ENCODE results near the gene PTTG1IP. TPM values are rescaled to one million over a fixed set of nuclear protein-coding genes. Genes with fewer than 3 reads are reported as not detected.

Gene PTTG1IP, protein sequence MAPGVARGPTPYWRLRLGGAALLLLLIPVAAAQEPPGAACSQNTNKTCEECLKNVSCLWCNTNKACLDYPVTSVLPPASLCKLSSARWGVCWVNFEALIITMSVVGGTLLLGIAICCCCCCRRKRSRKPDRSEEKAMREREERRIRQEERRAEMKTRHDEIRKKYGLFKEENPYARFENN
- total RNA-seq (100 to 1,000 TPM; 190 to 195 TPM), polyA plus RNA-seq (ENCODE audit: insufficient read depth, low read depth, low replicate concordance) (171 TPM)
- long read RNA-seq, donor 1, transcript PTTG1IP-201 (6 exons, 2,760 nt): major isoform, 141 of 264 reads
- long read RNA-seq, donor 1, partial matches to known transcripts: 121 of 264 reads
- long read RNA-seq, donor 1, other reads (novel, unspliced or antisense): 0 of 264 reads
- long read RNA-seq, donor 2, transcript PTTG1IP-201 (6 exons, 2,760 nt): major isoform, 71 of 128 reads
- long read RNA-seq, donor 2, partial matches to known transcripts: 55 of 128 reads
- long read RNA-seq, donor 2, other reads (novel, unspliced or antisense): 0 of 128 reads

DNA sequence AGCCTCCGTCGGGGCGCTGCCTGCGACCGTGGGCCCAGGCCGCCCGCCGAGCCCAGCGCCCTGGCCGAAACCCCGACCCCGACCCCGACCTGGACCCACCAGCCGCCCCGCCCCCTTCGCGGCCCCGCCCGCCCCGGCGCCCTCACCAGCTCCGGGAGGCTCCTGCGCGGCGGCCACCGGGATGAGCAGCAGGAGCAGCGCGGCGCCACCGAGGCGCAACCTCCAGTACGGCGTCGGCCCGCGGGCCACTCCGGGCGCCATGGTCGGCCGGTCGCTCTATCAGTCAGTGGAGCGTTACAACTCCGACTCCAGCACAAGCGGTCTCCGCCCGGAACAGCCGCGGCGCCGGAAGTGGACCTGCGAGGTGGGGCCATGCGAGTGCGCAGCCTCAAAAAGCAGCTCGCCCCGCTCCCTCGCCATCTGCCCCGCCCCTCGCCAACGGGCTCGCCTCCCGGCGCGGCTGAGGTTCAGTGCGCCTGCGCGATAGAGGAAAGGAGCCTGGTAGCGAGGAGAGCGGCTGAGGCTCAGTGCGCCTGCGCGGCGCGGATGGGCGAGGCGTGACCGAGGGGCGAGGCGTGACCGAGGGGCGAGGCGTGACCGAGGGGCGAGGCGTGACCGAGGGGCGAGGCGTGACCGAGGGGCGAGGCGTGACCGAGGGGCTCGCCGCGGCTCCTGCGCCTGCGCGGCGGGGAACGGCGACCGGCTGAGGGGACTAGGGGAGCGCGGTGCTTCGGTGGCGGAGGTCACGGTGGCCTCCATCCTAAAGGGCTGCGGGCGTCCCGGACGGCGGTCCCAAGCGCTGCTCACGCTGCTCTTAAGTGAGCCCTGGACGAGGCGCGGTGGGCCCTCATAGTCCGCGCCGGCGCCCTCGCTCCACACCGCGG lies at the start of gene PTTG1IP:
Gene PTTG1IP, minus strand, starts transcription at position 335 of the 884 bp plus-strand sequence. Its CDS starts 74 bp downstream, at position 261.
- TF ChIP-seq POLR2A (IDR thresholded peaks at IDR 0.05): peak; percentile 52
- TF ChIP-seq, protein P1, sequence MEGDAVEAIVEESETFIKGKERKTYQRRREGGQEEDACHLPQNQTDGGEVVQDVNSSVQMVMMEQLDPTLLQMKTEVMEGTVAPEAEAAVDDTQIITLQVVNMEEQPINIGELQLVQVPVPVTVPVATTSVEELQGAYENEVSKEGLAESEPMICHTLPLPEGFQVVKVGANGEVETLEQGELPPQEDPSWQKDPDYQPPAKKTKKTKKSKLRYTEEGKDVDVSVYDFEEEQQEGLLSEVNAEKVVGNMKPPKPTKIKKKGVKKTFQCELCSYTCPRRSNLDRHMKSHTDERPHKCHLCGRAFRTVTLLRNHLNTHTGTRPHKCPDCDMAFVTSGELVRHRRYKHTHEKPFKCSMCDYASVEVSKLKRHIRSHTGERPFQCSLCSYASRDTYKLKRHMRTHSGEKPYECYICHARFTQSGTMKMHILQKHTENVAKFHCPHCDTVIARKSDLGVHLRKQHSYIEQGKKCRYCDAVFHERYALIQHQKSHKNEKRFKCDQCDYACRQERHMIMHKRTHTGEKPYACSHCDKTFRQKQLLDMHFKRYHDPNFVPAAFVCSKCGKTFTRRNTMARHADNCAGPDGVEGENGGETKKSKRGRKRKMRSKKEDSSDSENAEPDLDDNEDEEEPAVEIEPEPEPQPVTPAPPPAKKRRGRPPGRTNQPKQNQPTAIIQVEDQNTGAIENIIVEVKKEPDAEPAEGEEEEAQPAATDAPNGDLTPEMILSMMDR (IDR thresholded peaks at IDR 0.05): no peak
- 0 to 2% methylated on average over 7 to 67 of the region's 123 CpGs for WGBS, 2 donors
- Histone ChIP-seq H3K4me1 (peaks cover 41% of the 10 kb centered on the region), H3K27ac (peak within 1 kb of the TSS; percentile 73 to 98), H3K36me3 (ENCODE audit: low read depth, missing control alignments) (no peaks in the 10 kb centered on the region), H3K27me3 (no peaks in the 10 kb centered on the region), H3K9me3 (no peaks in the 10 kb centered on the region), H3K4me3 (peak within 1 kb of the TSS; percentile 92 to 97)
- peak; percentile 97 for DNase-seq
- intact Hi-C loops (cut with DNase I; ENCODE audit: low total_unique reads): loop anchor here (5.0 kb wide), 2 partner anchors 56 to 71 kb away; partner anchors contain the start of genes SUMO3 and UBE2G2

DNA sequence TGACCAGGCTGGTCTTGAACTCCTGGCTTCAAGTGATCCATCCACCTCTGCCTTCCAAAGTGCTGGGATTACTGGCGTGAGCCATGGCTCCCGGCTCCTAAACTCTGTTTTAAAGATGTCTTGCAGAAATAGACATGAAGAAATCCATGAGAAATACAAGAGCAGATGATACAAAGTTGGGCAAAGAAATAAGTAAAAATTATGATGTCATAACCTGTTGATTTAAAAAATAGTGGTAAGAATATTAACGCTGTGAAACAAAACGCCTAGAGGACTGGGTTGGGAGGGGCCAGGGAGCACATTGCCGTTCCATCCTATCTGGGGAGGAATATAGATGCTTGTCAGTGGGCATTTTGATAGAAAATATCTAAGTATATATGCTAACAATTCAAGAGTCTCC lies 48.4 kb upstream of the PTTG1IP start:
- Histone ChIP-seq H3K36me3 (ENCODE audit: low read depth, missing control alignments) (no peaks in the 10 kb centered on the region), H3K4me3 (no peak overlapping the region), H3K27me3 (no peaks in the 10 kb centered on the region), H3K9me3 (no peaks in the 10 kb centered on the region), H3K27ac (no peak overlapping the region), H3K4me1 (no peaks in the 10 kb centered on the region)
- intact Hi-C loops (cut with DNase I; ENCODE audit: low total_unique reads): no loop called here
- 65 to 79% methylated on average over 5 of the region's 5 CpGs for WGBS, 2 donors
- TF ChIP-seq POLR2A (IDR thresholded peaks at IDR 0.05): no peak
- TF ChIP-seq, protein P1 (IDR thresholded peaks at IDR 0.05): no peak
- no peak for DNase-seq

DNA sequence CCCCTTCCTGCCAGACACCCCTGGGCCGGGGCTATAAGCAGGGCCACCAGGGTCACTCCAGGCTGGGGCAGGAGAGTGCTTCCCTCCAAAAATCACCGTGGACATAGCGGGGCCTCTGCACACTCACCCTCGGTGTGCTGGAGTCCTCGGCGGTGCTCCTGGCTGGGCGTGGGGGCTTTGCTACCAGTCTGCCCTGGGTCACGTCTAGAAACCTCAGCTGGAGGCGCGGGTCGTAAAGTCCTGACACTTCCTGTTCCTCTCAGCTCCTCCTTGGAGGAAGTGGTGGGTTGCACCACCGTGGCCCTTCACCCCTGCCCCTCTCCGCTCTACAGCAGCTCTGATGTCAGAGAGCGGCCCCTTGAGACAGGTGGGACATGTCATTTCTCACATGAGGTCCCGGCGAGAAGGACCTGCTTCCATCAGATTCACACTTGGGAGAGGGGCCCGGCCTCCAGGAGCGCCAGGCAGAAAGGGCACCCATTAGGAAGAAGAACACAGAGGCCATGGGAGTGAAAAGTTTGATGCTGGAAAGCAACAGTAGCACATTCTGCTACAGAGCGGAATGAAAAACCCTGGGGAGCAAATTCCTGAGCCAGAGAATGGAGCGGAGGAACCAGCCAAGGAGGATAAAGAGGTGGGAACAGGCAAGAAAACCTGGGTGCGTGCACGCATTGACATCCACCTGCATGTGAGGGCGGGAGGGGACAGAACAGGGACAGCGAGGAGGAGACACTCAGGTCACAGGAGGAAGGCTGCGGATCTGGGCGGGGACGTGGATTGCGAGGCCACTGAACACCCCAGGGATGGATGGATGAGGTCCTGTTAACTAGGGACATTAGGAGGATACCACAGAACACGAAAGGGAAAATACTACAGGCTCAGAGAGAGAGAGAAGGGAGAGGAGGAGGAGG lies 47.5 kb upstream of the PTTG1IP start, which contains the start of gene ITGB2:
Gene ITGB2, minus strand, starts transcription at position 206 of the 911 bp plus-strand sequence. CDS start 10,117 bp downstream, outside the sequence.
- Histone ChIP-seq H3K27ac (no peak within 1 kb of the TSS), H3K27me3 (no peaks in the 10 kb centered on the region), H3K4me1 (no peaks in the 10 kb centered on the region), H3K4me3 (peak within 1 kb of the TSS in 1 of 2 donors; percentile 26), H3K9me3 (no peaks in the 10 kb centered on the region), H3K36me3 (ENCODE audit: low read depth, missing control alignments) (no peaks in the 10 kb centered on the region)
- TF ChIP-seq POLR2A (IDR thresholded peaks at IDR 0.05): no peak
- TF ChIP-seq, protein P1 (IDR thresholded peaks at IDR 0.05): no peak
- intact Hi-C loops (cut with DNase I; ENCODE audit: low total_unique reads): no loop called here
- 70 to 73% methylated on average over 22 to 29 of the region's 29 CpGs for WGBS, 2 donors
- no peak for DNase-seq

All from testis (tissue), 5 donors.